ENCODE measurements around the gene GPR152.

DNA sequence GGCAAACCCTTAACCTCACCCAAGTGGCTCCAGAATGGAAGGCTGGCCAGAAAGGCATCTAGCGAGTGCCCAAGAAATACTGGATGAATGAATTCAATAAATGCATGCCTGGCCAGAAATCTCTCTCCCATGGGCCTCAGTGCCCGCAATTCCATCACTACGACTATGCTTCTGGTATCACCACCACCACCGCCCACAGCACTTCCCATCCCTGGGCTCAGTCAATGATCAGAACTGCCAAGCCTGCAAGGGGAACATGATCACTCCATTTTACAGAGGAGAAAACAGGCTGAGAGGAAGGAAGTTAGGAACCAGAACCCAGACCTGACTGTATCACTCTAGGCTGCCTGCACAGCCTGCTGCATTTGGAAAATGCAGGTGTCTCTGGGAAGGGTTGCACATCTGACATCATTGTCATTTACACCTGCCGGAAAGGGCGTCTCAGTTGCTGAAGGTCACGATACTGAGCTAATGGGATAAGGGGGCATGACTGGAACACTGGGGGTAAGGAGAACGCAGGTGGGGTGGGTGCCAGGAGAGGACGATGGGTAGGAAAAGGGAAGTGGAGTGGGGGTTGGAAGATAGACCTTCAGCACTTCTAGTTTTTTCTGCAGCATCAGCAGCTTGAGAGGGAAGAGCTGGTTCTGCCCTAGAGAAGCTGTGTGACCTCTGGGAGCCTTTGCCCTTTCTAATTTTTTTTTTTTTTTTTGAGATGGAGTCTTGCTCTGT lies 3.2 kb downstream of the GPR152 start:
- TF ChIP-seq, protein P1, sequence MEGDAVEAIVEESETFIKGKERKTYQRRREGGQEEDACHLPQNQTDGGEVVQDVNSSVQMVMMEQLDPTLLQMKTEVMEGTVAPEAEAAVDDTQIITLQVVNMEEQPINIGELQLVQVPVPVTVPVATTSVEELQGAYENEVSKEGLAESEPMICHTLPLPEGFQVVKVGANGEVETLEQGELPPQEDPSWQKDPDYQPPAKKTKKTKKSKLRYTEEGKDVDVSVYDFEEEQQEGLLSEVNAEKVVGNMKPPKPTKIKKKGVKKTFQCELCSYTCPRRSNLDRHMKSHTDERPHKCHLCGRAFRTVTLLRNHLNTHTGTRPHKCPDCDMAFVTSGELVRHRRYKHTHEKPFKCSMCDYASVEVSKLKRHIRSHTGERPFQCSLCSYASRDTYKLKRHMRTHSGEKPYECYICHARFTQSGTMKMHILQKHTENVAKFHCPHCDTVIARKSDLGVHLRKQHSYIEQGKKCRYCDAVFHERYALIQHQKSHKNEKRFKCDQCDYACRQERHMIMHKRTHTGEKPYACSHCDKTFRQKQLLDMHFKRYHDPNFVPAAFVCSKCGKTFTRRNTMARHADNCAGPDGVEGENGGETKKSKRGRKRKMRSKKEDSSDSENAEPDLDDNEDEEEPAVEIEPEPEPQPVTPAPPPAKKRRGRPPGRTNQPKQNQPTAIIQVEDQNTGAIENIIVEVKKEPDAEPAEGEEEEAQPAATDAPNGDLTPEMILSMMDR (IDR thresholded peaks at IDR 0.05): no peak
- TF ChIP-seq POLR2A (IDR thresholded peaks at IDR 0.05): no peak

Measured in right lobe of liver (tissue), 4 donors.